C1 segment of cervical spinal cord (tissue), 14 donors: ENCODE measurements around the gene TMCO6.
A peak's percentile ranks its signal among the peaks of the same experiment; 100 is the strongest.
"Not testable (repeated sequence)": the region's sequence is repeated elsewhere in the genome, so short reads cannot be mapped to it uniquely, and the experiment has no call there.

Experiments used
- DNase-seq, 14 donors: peaks; one replicate each; lab custom pipeline; 2025; lab: John Stamatoyannopoulos, UW

TMCO6 gene

DNA sequence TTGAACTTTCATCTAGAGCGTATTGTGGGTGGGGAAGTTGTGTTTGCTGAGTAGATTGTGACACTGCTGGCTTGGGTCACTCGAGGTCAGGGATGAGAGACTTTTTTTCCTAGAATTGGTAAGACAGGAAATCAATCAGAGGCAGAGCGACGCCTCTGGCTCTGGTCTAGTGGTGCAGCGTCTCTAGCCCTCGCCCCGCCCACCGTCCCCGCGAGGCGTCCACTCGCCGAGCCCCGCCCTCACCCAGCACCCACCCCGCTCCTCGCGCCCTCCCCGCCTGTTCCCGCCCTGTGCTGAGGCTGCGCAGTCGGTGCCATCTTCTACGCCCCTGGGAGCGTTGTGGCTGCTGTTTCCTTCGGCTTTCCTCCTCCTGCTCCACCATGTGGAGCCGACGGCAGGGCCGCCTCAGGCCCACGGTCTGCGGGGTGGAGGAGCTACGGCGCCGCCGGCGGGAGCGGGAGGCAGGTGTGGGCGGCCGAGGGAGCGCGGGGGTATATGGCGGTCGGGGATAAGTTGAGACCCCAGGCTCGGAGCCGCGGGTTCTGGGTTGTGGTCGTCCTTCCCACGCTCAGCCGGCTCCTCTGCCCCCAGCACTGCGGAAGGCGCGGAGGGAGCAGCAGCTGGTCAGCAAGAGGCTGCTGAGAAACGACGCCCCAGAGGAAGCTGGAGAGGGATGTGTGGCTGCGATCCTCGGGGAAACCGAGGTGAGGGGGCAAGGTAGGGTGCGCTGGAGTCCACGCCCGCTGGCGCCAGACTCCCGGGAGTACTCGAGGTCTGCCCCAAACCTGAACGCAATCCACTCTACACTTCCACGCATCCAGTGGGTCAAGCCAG is at the start of gene TMCO6:
TMCO6 (plus strand) TSS at position 304 of the 834 bp plus-strand sequence; CDS start at position 381, 77 bp downstream.
- peak; percentile 57 to 95 (median 92) for DNase-seq

- DNase-seq, result no peak
Observed at GRCh38 chr5:140590861-140591260, 48.4 kb upstream of the TMCO6 start.

- DNase-seq, result no peak
Observed at GRCh38 chr5:140591747-140592372, 47.4 kb upstream of the TMCO6 start.

- DNase-seq, result not testable (repeated sequence)
Observed at GRCh38 chr5:140593070-140593469, 46.2 kb upstream of the TMCO6 start.

- no peak for DNase-seq
Observed at GRCh38 chr5:140594169-140594568, 45.1 kb upstream of the TMCO6 start.

DNA sequence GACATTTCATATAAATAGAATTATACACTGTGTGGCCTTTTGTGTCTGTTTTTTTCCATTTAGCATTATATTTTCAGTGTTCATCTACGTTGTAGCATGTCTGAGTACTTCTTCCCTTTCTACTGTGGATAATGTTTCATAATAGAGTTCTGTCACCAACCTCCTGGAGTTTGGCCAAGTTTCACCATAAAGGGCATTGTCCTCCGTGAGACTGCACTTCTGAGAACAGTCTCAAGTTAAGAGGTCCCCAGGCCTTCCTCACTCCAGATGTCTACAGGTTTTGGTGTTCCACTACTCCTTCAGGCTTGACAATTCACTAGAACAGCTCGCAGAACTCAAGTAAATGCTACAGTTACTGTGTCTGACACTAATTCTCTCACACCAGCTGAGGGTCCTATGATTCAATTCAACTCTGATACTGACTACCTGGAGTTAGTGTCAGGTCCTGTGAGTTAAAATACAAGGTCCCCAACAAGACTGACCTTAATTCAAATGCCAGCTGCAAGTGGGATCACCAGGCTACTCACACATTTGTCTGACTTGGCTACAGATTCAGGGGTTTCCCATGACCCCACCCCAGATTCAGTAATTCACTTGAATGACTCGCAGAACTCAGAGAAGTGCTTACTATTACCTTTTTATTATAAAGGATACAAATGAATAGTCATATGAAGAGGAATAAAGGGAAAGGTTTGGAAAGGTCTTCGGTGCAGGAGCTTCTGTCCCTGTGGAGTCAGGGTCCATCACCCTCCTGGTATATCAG is 43.5 kb upstream of the TMCO6 start:
- DNase-seq, result no peak

DNA sequence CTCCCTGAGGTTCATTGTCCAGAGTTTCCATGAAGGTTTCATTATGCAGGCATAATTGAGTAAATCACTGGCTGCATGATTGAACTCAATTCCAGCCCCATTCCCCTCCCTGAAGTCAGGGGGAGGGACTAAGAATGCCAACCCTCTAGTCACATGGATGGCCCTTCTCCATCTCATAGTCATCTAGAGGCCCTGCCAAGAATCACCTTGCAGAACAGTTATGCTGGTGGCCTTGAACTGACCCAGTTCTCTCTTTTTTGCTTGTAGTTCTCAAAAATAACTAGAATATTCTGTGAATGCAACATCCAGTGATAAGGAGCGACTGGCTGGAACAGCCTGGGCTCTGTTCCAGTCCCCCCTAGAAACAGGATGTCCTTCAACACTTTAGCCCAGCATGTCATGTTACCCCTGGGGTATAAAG is 42.9 kb upstream of the TMCO6 start:
- DNase-seq, result no peak

- no peak for DNase-seq
Observed at GRCh38 chr5:140598836-140599235, 40.4 kb upstream of the TMCO6 start.

DNA sequence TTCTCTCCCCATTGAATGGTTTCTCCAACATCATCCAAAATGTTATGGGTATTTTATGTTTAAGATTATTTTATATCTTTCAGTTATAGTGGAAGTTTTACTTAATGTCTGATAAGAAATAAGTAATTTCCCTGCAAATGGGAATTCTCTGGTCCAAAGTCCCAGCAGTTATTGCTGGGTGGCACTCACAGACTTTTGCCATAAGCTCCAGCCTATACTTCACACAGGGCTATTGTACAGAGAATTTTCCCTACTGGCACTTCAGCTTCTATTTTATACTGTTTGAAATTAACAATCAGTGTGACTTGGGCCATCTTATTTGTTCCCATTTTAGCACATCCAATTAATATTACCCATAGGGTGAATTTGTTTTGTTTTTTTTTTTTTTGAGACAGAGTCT is 39.2 kb upstream of the TMCO6 start:
- DNase-seq, result no peak

- DNase-seq, result no peak
Observed at GRCh38 chr5:140602147-140602546, 37.1 kb upstream of the TMCO6 start.

DNA sequence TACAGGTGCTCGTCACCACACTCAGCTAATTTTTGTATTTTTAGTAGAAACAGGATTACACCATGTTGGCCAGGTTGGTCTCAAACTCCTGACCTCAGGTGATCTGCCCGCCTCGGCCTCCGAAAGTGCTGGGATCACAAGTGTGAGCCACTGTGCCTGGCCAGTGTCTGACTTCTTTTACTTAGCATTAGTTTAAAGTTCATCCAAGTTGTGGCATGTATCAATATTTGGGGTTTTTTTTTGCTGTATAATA is 35.9 kb upstream of the TMCO6 start:
- DNase-seq, result not testable (repeated sequence)

DNA sequence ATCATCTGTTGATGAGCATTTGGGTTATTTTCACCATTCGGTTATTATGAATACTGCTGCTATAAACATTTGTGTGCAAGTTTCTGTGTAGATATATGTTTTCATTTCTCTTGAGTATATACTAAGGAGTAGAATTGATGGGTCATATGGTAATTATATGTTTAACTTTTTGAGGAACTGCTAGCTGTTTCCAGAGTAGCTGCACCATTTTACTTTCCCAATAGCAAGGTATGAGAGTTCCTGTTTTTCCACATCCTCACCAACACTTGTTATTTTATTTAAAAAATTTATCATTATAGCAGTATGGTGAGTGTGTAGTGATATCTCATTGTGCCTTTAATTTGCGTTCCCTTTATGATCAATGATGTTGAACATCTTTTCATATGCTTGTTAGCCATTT is 35.5 kb upstream of the TMCO6 start:
- no peak for DNase-seq

GRCh38 chr5:140605879-140606278 is 33.4 kb upstream of the TMCO6 start:
- no peak for DNase-seq

- no peak for DNase-seq
Observed at GRCh38 chr5:140607031-140607430, 32.2 kb upstream of the TMCO6 start.

DNA sequence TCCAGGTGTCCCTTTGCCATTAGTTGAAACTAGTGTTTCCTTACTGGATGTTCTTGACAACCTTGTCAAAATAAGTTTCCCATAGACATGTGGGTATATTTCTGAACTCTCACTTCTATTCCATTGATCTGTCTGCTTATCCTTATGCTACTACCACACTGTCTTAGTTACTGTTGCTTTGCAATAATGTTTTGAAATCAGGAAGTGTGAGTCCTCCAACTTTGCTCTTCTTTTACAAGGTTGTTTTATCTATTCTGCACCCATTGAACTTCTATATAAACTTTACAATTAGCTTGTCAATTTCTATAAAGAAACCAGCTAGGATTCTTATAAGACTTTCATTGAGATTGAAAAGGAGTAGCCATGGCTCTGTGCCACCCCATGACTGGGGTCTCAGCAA is 30.5 kb upstream of the TMCO6 start:
- DNase-seq, result no peak

DNA sequence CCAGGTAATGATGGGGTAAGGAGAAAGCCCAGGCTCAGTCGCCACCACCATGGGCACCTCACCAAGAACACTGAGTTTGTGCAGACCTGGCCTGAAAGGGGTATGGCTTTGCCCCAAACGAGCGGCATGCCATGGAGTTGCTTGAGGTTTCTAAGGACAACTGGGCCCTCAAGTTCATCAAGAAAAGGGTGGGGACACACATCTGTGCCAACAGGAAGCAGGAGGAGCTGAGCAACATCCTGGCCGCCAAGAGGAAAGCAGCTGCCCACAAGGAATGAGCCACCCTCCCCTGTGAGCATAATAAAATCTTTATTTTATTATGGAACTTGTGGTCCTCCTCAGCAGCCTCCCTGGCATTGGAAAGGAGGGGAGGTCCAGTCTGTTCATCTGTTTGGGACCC is 30.1 kb upstream of the TMCO6 start:
- peak in 1 of 14 donors; percentile 41 for DNase-seq

DNA sequence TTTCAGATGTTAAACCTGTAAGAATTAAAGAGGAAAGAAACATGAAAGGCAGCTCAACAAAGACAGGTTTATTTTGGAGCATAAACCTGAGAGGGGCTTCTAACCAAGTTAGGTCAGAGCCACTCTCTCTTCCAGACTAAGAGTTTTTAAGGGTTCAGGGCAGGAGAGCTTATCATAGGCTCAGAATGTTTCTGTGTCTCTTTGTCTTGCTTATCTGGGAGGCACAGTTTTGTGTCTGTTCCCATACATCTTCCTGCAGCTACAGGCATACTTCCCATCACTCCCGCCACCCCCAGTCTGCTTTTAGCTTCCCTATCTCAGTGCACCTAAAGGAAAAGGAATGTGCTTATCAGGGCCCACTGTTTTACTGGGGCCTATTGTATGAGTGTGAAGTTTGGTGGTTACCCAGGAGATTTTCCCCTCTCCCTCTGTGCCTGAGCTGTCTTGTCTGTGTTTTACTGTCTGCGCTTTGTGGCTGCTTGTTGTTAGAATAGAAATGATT is 28.2 kb upstream of the TMCO6 start:
- no peak for DNase-seq

- no peak for DNase-seq
Observed at GRCh38 chr5:140622301-140622700, 16.9 kb upstream of the TMCO6 start.

DNA sequence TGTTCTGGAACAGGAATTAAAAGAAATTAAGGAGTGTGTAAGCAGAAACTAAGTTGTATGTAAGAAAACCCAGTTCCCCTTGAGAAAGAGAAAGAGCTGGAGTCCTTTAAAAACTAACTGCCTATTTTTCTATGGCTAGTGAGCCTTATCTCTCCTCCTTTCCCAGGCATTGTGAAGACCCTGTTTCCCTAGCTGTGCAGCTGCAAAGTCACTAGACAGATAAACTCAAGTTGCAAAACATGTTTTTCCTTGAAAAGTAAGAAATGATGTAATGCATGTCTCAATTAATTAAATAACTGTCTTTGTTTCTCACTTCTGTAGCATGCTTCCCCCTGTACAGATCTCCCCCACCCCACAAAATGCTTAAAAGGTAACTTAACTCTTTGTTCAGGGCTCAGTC is 16.2 kb upstream of the TMCO6 start:
- DNase-seq, result not testable (repeated sequence)

DNA sequence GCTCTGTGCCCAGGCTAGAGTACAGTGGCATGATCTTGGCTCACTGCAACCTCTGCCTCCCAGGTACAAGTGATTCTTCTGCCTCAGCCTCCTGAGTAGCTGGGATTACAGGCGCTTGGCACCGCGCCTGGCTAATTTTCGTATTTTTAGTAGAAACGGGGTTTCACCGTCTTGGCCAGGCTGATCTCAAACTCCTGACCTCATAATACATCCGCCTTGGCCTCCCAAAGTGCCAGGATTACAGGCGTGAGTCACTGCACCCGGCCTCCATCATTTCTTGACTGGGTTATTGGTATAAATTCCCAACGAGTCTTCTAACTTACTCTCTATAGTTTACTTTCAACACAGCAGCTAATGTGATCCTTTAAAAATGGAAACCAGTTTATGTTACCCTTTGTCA is 14.4 kb upstream of the TMCO6 start:
- not testable (repeated sequence) for DNase-seq

DNA sequence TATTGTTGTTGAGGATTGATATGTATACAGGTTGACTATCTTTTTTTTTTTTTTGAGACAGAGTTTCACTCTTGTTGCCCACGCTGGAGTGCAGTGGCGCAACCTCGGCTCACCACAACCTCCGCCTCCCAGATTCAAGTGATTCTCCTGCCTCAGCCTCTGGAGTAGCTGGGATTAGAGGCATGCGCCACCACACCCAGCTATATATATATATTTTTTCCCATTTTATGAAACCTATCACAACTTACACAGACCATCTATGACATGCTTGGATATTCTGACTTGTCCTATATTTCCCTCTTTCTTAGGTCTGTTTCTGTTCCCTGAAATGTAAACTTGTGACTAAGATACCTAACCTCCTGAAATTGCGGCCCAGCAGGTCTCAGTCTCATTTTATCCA is 11.3 kb upstream of the TMCO6 start:
- no peak for DNase-seq

DNA sequence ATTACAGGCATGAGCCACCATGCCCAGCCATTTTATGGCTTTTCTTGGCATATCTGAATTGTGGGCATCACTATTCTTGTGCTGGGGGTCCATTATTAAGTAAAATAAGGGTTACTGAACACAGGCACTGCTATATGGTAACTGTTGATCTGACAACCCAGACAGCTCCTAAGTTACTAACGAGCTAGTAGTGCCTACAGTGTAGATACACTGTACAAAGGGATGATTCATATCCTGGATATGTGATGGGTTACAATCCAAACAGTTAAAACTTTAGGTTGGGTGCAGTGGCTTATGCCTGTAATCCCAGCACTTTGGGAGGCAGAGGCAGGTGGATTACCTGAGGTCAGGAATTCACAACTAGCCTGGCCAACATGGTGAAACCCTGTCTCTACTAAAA is 10.5 kb upstream of the TMCO6 start:
- DNase-seq, result no peak
